Adrenal gland (tissue), 5 donors: ENCODE results near the gene EMID1.

Source experiments
- POLR2A ChIP-seq, 2 donors: fragments of 450-650 bp; IDR thresholded peaks; one replicate each; pipeline ENCODE4 v1.6.1; 2017; ENCODE audit warnings: antibody characterized with exemption in 2 of 2, mild to moderate bottlenecking in 2 of 2, moderate library complexity in 1 of 2
- TF ChIP-seq, protein P1 (sequence below), 6 experiments: fragments of 450-650 bp in 4 of 6; fragments of 200-600 bp in 2 of 6; sonication (generic) in 1 of 6; IDR thresholded peaks; 1 replicate in 5 of 6; 2 replicates in 1 of 6; pipeline versions ENCODE4 v1.5.1 to v1.8.0; 2016 to 2021; ENCODE audit warnings: antibody characterized with exemption in 6 of 6, mild to moderate bottlenecking in 2 of 6, moderate library complexity in 1 of 6
- donor health status: DM: no; HTN: no; CAD: no.

DNA sequence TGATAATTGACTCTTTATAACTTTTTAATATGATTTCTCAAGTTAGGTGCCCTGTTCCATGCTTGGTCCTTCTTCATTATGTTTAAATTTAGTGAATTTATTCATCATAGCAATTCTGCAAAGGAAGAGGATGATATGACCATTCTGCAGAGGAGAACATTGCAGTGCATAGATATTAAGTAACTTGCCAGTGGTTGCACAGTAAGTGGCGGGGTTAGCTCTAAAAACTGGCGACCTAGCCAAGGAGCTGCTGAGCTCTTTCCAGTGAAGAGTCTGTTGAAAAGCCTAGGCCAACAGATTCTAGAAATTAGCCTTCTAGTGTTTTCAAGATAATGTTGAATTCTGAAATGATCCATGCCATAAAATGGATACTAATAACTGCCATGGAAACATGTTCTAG is 66.9 kb downstream of the EMID1 start:
- TF ChIP-seq, protein P1, sequence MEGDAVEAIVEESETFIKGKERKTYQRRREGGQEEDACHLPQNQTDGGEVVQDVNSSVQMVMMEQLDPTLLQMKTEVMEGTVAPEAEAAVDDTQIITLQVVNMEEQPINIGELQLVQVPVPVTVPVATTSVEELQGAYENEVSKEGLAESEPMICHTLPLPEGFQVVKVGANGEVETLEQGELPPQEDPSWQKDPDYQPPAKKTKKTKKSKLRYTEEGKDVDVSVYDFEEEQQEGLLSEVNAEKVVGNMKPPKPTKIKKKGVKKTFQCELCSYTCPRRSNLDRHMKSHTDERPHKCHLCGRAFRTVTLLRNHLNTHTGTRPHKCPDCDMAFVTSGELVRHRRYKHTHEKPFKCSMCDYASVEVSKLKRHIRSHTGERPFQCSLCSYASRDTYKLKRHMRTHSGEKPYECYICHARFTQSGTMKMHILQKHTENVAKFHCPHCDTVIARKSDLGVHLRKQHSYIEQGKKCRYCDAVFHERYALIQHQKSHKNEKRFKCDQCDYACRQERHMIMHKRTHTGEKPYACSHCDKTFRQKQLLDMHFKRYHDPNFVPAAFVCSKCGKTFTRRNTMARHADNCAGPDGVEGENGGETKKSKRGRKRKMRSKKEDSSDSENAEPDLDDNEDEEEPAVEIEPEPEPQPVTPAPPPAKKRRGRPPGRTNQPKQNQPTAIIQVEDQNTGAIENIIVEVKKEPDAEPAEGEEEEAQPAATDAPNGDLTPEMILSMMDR (IDR thresholded peaks at IDR 0.05) = no peak
- no peak for TF ChIP-seq POLR2A (IDR thresholded peaks at IDR 0.05)
